H1 (cell line): ENCODE measurements around the gene DHX34. TPM values are rescaled to one million over a fixed set of nuclear protein-coding genes. Genes with fewer than 3 reads are reported as not detected.

Source experiments
- CTCF ChIA-PET: fragments of 300-600 bp; sonication (Branson Sonifier 250); formaldehyde crosslinking; loops from one replicate; lab custom pipeline; 2021; ENCODE audit not compliant: partially characterized antibody; lab: Charles Lee
- POLR2A ChIA-PET: fragments of 300-600 bp; sonication (Branson Sonifier 250); formaldehyde crosslinking; loops from one replicate; lab custom pipeline; 2021; ENCODE audit warnings: inconsistent platforms; ENCODE audit not compliant: partially characterized antibody; lab: Charles Lee
- DNase-seq, 2 experiments: peaks; one replicate each; pipeline versions ENCODE4 v3.0.0 to v3.0.0-alpha.2; 2010 to 2022; ENCODE audit warnings: low spot score in 2 of 2, low read depth in 1 of 2, mixed read lengths in 1 of 2
- FAIRE-seq: peaks from 2 replicates; lab custom pipeline; 2011; peaks lifted over from hg19 to GRCh38; lab: Jason Lieb, UNC
- H2AFZ ChIP-seq: 2 replicates; pipeline ENCODE4 v1.8.1; 2012; ENCODE audit warnings: low read length, inconsistent platforms
- H2AK5ac ChIP-seq: 2 replicates; pipeline ENCODE4 v1.6.1; 2013; ENCODE audit warnings: low read depth, low read length
- H2BK120ac ChIP-seq: replicated peaks from 2 replicates; pipeline ENCODE3; 2013; ENCODE audit warnings: low read depth, low read length, inconsistent platforms
- H2BK12ac ChIP-seq: 2 replicates; pipeline ENCODE4 v1.6.1; 2013; ENCODE audit warnings: low read depth, low read length
- H2BK15ac ChIP-seq: 2 replicates; pipeline ENCODE4 v1.6.1; 2013; ENCODE audit warnings: low read length
- H2BK20ac ChIP-seq: 2 replicates; pipeline ENCODE4 v1.6.1; 2013; ENCODE audit warnings: low read length
- H2BK5ac ChIP-seq: 2 replicates; pipeline ENCODE4 v1.6.1; 2013; ENCODE audit warnings: low read depth, low read length
- H3K14ac ChIP-seq: 2 replicates; pipeline ENCODE4 v1.6.1; 2013; ENCODE audit warnings: inconsistent platforms; ENCODE audit not compliant: insufficient read length
- H3K18ac ChIP-seq: 2 replicates; pipeline ENCODE4 v1.6.1; 2013; ENCODE audit warnings: low read length; ENCODE audit errors: extremely low read depth
- H3K23ac ChIP-seq: 2 replicates; pipeline ENCODE4 v1.6.1; 2013; ENCODE audit warnings: inconsistent platforms; ENCODE audit not compliant: insufficient read length
- H3K23me2 ChIP-seq: 2 replicates; pipeline ENCODE4 v1.6.1; 2013; ENCODE audit warnings: low read depth, low read length
- H3K27ac ChIP-seq: 2 replicates; pipeline ENCODE4 v1.6.1; 2011; ENCODE audit warnings: low read depth, low read length, inconsistent platforms
- H3K27me3 ChIP-seq, 4 experiments: replicated peaks in 1 of 4; 1 replicate in 1 of 4; 2 replicates in 3 of 4; pipeline versions ENCODE4 v1.6.1 to v1.8.1; 2011 to 2013; ENCODE audit warnings: low read length in 3 of 4, mild to moderate bottlenecking in 3 of 4, inconsistent platforms in 2 of 4, mixed read lengths in 2 of 4, moderate library complexity in 1 of 4; ENCODE audit not compliant: control insufficient read depth in 3 of 4, insufficient read depth in 3 of 4; ENCODE audit errors: extremely low read depth in 1 of 4
- H3K36me3 ChIP-seq, 4 experiments: 2 replicates each; pipeline versions ENCODE4 v1.6.1 to v1.8.1; 2011 to 2013; ENCODE audit warnings: mild to moderate bottlenecking in 4 of 4, low read length in 3 of 4, moderate library complexity in 2 of 4, control low read depth in 1 of 4, inconsistent platforms in 1 of 4; ENCODE audit not compliant: insufficient read depth in 4 of 4, control insufficient read depth in 2 of 4
- H3K4ac ChIP-seq: replicated peaks from 2 replicates; pipeline ENCODE3; 2013; ENCODE audit warnings: low read length, low read depth, mixed read lengths, inconsistent platforms; ENCODE audit not compliant: insufficient read length
- H3K4me1 ChIP-seq, 4 experiments: replicated peaks in 1 of 4; 1 replicate in 1 of 4; 2 replicates in 3 of 4; pipeline versions ENCODE4 v1.6.1 to v1.8.1; 2011 to 2013; ENCODE audit warnings: low read length in 3 of 4, inconsistent platforms in 2 of 4, mixed read lengths in 1 of 4; ENCODE audit not compliant: insufficient read depth in 4 of 4, control insufficient read depth in 3 of 4
- H3K4me2 ChIP-seq, 2 experiments: 2 replicates each; pipeline versions ENCODE4 v1.6.1 to v1.8.1; 2011 to 2013; ENCODE audit warnings: low read depth in 2 of 2, low read length in 2 of 2, control low read depth in 1 of 2, inconsistent platforms in 1 of 2, mild to moderate bottlenecking in 1 of 2; ENCODE audit not compliant: insufficient read depth in 1 of 2
- H3K4me3 ChIP-seq, 4 experiments: fragments of 200-600, 300-600 bp in 1 of 4; sonication (generic), shearing (Covaris generic), sonication (Bioruptor Twin) in 1 of 4; 2 replicates each; pipeline versions ENCODE4 v1.5.1 to v1.8.1; 2011 to 2016; ENCODE audit warnings: low read length in 4 of 4, low read depth in 3 of 4, control low read depth in 2 of 4, inconsistent platforms in 2 of 4, mild to moderate bottlenecking in 2 of 4, mixed read lengths in 1 of 4, moderate library complexity in 1 of 4; ENCODE audit not compliant: insufficient read depth in 2 of 4; ENCODE audit errors: extremely low read depth in 1 of 4
- H3K56ac ChIP-seq: replicated peaks from 2 replicates; pipeline ENCODE3; 2013; ENCODE audit warnings: low read depth, mild to moderate bottlenecking, mixed read lengths, low read length, inconsistent platforms; ENCODE audit not compliant: insufficient read length
- H3K79me1 ChIP-seq: 2 replicates; pipeline ENCODE4 v1.6.1; 2013; ENCODE audit warnings: low read depth, low read length, control low read depth
- H3K79me2 ChIP-seq, 2 experiments: 2 replicates each; pipeline versions ENCODE4 v1.6.1 to v1.8.1; 2012 to 2013; ENCODE audit warnings: low read length in 2 of 2, mild to moderate bottlenecking in 2 of 2, inconsistent platforms in 1 of 2; ENCODE audit not compliant: insufficient read depth in 2 of 2, control insufficient read depth in 1 of 2
- H3K9ac ChIP-seq, 4 experiments: replicated peaks in 1 of 4; 1 replicate in 1 of 4; 2 replicates in 3 of 4; pipeline versions ENCODE4 v1.6.1 to v1.8.1; 2011 to 2013; ENCODE audit warnings: low read depth in 3 of 4, low read length in 3 of 4, control low read depth in 2 of 4, mild to moderate bottlenecking in 2 of 4, moderate library complexity in 2 of 4, inconsistent platforms in 1 of 4; ENCODE audit errors: extremely low read depth in 1 of 4
- H3K9me3 ChIP-seq, 2 experiments: 2 replicates each; pipeline versions ENCODE4 v1.6.1 to v1.8.1; 2012 to 2013; ENCODE audit warnings: mild to moderate bottlenecking in 2 of 2, moderate library complexity in 2 of 2, control low read depth in 1 of 2, inconsistent platforms in 1 of 2, low read depth in 1 of 2, low read length in 1 of 2, mixed read lengths in 1 of 2; ENCODE audit not compliant: insufficient read depth in 2 of 2
- H4K20me1 ChIP-seq, 2 experiments: replicated peaks in 1 of 2; 2 replicates each; pipeline versions ENCODE3 to v1.8.1; 2011 to 2013; ENCODE audit warnings: inconsistent platforms in 2 of 2, low read length in 2 of 2, mild to moderate bottlenecking in 1 of 2; ENCODE audit not compliant: insufficient read depth in 2 of 2, control insufficient read depth in 1 of 2
- H4K5ac ChIP-seq: 2 replicates; pipeline ENCODE4 v1.6.1; 2013; ENCODE audit warnings: low read length, low read depth, mixed read lengths, inconsistent platforms; ENCODE audit not compliant: insufficient read length
- H4K8ac ChIP-seq: 2 replicates; pipeline ENCODE4 v1.8.0; 2013; ENCODE audit warnings: mild to moderate bottlenecking, moderate library complexity, low read length, inconsistent platforms; ENCODE audit not compliant: insufficient read depth; ENCODE audit errors: extremely low read depth
- H4K91ac ChIP-seq: replicated peaks from 2 replicates; pipeline ENCODE3; 2013; ENCODE audit warnings: low read length, mixed read lengths, inconsistent platforms; ENCODE audit not compliant: insufficient read length
- CREB1 ChIP-seq: IDR thresholded peaks from 2 replicates; pipeline ENCODE4 v1.6.1; 2012; ENCODE audit warnings: inconsistent platforms
- EGR1 ChIP-seq: IDR thresholded peaks from 2 replicates; pipeline ENCODE4 v1.6.1; 2011; ENCODE audit warnings: low read depth, low read length, borderline replicate concordance
- EP300 ChIP-seq, 2 experiments: IDR thresholded peaks; 1 replicate in 1 of 2; 2 replicates in 1 of 2; pipeline ENCODE4 v1.6.1; 2011 to 2012; ENCODE audit warnings: low read depth in 2 of 2, low read length in 2 of 2, mild to moderate bottlenecking in 2 of 2, borderline replicate concordance in 1 of 2, inconsistent platforms in 1 of 2, moderate library complexity in 1 of 2
- EZH2 ChIP-seq: fragments of 200-600 bp; sonication (generic); IDR thresholded peaks from 2 replicates; pipeline ENCODE4 v1.7.1; 2012; ENCODE audit warnings: low read depth, mild to moderate bottlenecking, moderate library complexity, low read length, inconsistent platforms; ENCODE audit not compliant: severe bottlenecking
- HDAC6 ChIP-seq: IDR thresholded peaks from one replicate; pipeline ENCODE4 v1.7.1; 2012; ENCODE audit warnings: low read depth, mild to moderate bottlenecking, inconsistent platforms, low read length, moderate library complexity
- MAFK ChIP-seq: IDR thresholded peaks from 2 replicates; pipeline ENCODE4 v1.6.1; 2012; ENCODE audit warnings: low read depth, mild to moderate bottlenecking, improper control_type of control experiment, low read length
- RBBP5 ChIP-seq: IDR thresholded peaks from 2 replicates; pipeline ENCODE4 v1.7.1; 2012; ENCODE audit warnings: low read depth, mild to moderate bottlenecking, inconsistent platforms, low read length, moderate library complexity, borderline replicate concordance
- SIN3A ChIP-seq, 2 experiments: IDR thresholded peaks in 1 of 2; conservative IDR thresholded peaks in 1 of 2; 2 replicates each; pipeline ENCODE4 v1.6.1; 2011 to 2012; ENCODE audit warnings: low read length in 2 of 2, improper control_type of control experiment in 1 of 2, low read depth in 1 of 2, mild to moderate bottlenecking in 1 of 2
- SIX5 ChIP-seq: IDR thresholded peaks from 2 replicates; pipeline ENCODE4 v1.6.1; 2011; ENCODE audit warnings: mild to moderate bottlenecking, low read depth, low read length
- SP2 ChIP-seq: IDR thresholded peaks from 2 replicates; pipeline ENCODE4 v1.6.1; 2012; ENCODE audit warnings: mild to moderate bottlenecking, low read length, inconsistent platforms
- SUZ12 ChIP-seq: fragments of 200-600 bp; sonication (generic); IDR thresholded peaks from 2 replicates; pipeline ENCODE4 v1.6.1; 2012; ENCODE audit warnings: mild to moderate bottlenecking, inconsistent platforms, low read length, moderate library complexity, mixed read lengths
- WGBS, 2 experiments: shearing (Covaris generic) in 1 of 2; methylation state at CpG; one replicate each; pipeline versions ENCODE4 v1.1.6 to v1.1.7; 2013 to 2015; ENCODE audit warnings: low lambda C conversion rate in 2 of 2, mixed read lengths in 2 of 2, inconsistent platforms in 1 of 2, low coverage in 1 of 2, missing lambda C conversion rate in 1 of 2; ENCODE audit not compliant: insufficient replicate concordance in 2 of 2, insufficient coverage in 1 of 2, insufficient read length in 1 of 2; ENCODE audit errors: extremely low coverage in 1 of 2, missing lambda C conversion rate in 1 of 2; 5-methylcytosine and 5-hydroxymethylcytosine counted together
- polyA plus RNA-seq, 7 experiments: library from polyadenylated mRNA; depleted of rRNA in 3 of 7; stranded (reverse) in 5 of 7; unstranded in 2 of 7; fragments of >200 nt in 5 of 7; fragments of 200-250 nt in 2 of 7; gene quantifications; 1 replicate in 5 of 7; 2 replicates in 1 of 7; 4 replicates in 1 of 7; pipeline versions ENCODE4 v1.2.1 to v1.2.3, GENCODE V29; 2011 to 2013; ENCODE audit warnings: missing spikeins in 2 of 7, mixed read lengths in 2 of 7
- total RNA-seq: library from RNA; stranded (reverse); fragmentation: NEBNext Ultra II Directional; extraction: Animal tissue kit (Norgen Biotek cat#: 25700); gene quantifications from 2 replicates; pipeline ENCODE4 v1.2.1, GENCODE V29; 2021
- TF ChIP-seq, protein P1 (sequence below): IDR thresholded peaks from 2 replicates; pipeline ENCODE4 v1.6.1; 2012; ENCODE audit warnings: inconsistent platforms

Gene DHX34
- total and polyA plus RNA-seq, 2 of the 8 experiments (the other 6 are each of a cell fraction or from before 2014, with no cell fraction given), result 17.5 to 24.3 TPM

DNA sequence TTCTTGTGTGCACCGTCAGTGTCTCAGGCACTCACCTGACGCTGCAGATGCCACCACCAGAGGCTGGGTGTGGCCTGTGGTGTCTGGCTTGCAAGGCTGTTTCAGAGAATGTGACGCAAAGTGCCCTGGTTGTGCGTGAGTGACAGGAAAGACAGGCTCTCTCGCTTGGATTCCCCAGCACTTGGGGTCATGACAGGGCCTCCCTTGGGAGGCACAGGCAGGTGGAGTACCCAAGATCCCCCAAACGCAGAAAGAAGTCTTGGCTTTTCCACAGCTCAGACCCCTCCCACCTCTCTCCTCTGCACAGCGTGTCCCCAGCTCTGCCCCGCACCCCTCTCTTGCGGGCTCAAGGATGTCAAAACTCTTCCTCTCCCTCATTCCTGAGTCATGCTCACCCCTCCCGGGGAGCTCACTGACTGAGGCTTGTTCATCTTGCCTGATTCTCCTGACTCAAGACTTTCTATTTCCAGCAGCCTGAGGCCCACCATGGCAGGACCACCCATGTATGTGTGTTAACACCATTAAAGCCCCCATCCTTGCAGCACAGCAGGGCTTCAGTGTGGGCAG, 21.0 kb downstream of the DHX34 start:
- Histone ChIP-seq H2BK12ac (no peak overlapping the region), H3K9ac (no peak overlapping the region), H2BK20ac (no peak overlapping the region), H3K79me2 (no peaks in the 10 kb centered on the region), H4K8ac (no peak overlapping the region), H3K36me3 (peaks cover 20 to 57% (median 45%) of the 10 kb centered on the region in 4 experiments), H3K4me3 (no peak overlapping the region), H3K27me3 (no peaks in the 10 kb centered on the region), H3K14ac (no peak overlapping the region), H4K20me1 (peaks cover 1 to 18% of the 10 kb centered on the region in 2 experiments), H3K4ac (no peak overlapping the region), H4K5ac (no peak overlapping the region), H3K56ac (no peak overlapping the region), H3K4me2 (no peak overlapping the region), H3K23ac (no peak overlapping the region), H2BK120ac (no peak overlapping the region), H2AFZ (no peak overlapping the region), H3K79me1 (no peaks in the 10 kb centered on the region; the same call in 1 of the 2 replicates), H3K27ac (no peak overlapping the region), H4K91ac (no peak overlapping the region), H3K18ac (no peak overlapping the region), H2BK15ac (no peak overlapping the region), H3K4me1 (no peaks in the 10 kb centered on the region), H2AK5ac (no peak overlapping the region), H2BK5ac (no peak overlapping the region), H3K9me3 (no peaks in the 10 kb centered on the region), H3K23me2 (no peaks in the 10 kb centered on the region)
- WGBS, 2 experiments, result 92% methylated on average over 10 of the region's 10 CpGs; no CpG with 5 or more reads in 1 of the 2 experiments
- FAIRE-seq (no peak), DNase-seq (no peak)
- ChIA-PET CTCF (interaction anchor here (0.5 to 2.7 kb wide), 5 partner anchors 12 to 28 kb away, joined by 3 to 11 read pairs (median 3); no protein-coding TSS in a partner anchor), POLR2A (interaction anchor here (0.6 to 3.0 kb wide), 7 partner anchors 11 to 257 kb away, joined by 3 to 12 read pairs (median 4); partner anchors contain the start of genes DHX34 and ZC3H4)
- TF ChIP-seq SP2 (no peak), EP300 (IDR thresholded peaks at IDR 0.05; ENCODE audit: borderline replicate concordance in 1 of 2, low read depth in 2 of 2, low read length in 2 of 2) (no peak), RBBP5 (no peak), SIX5 (no peak), EZH2 (no peak), EGR1 (no peak), SUZ12 (no peak), CREB1 (no peak), MAFK (no peak), HDAC6 (no peak), SIN3A (conservative IDR thresholded peaks at IDR 0.05 in 1 of 2, IDR thresholded peaks at IDR 0.05 in 1 of 2; ENCODE audit: low read depth in 1 of 2, low read length in 2 of 2) (no peak)
- TF ChIP-seq, protein P1, sequence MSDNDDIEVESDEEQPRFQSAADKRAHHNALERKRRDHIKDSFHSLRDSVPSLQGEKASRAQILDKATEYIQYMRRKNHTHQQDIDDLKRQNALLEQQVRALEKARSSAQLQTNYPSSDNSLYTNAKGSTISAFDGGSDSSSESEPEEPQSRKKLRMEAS, result no peak
